GM12873 (cell line): Measurements from ENCODE around the gene CLRN2.

Source experiments
- CTCF ChIP-seq: IDR thresholded peaks from 2 replicates; pipeline ENCODE4 v1.5.1; 2012; ENCODE audit warnings: low read depth, mild to moderate bottlenecking, moderate library complexity, low read length, control low read depth; ENCODE audit not compliant: insufficient read depth; ENCODE audit errors: missing control alignments

Gene CLRN2

DNA sequence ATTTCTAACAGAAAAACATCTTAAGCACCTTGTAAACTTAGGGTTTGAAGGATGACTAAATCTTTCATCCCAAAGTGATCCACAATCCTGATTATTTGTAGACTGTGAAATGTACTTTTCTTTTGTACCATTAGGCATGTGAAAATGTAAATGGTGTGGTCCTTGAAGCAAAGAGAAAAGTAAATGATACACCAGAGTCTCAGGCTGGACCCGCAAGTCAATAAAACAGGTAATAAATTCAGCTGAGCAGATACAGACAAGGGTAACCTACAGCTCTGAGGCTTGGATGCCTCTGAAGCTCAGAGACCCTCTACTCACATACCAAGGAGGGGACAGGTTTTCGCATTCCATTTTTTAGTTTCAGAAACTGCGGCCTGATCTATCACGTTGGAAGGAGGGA, 59.2 kb downstream of the CLRN2 start:
- TF ChIP-seq CTCF: no peak
